ENCODE measurements around the gene C4B. TPM values are rescaled to one million over a fixed set of nuclear protein-coding genes. Genes with fewer than 3 reads are reported as not detected.
A peak's percentile ranks its signal among the peaks of the same experiment; 100 is the strongest.
"Not testable (repeated sequence)": the region's sequence is repeated elsewhere in the genome, so short reads cannot be mapped to it uniquely, and the experiment has no call there.

C4B gene
- total RNA-seq, 1 donor from 2014 or later = 72.9 TPM

DNA sequence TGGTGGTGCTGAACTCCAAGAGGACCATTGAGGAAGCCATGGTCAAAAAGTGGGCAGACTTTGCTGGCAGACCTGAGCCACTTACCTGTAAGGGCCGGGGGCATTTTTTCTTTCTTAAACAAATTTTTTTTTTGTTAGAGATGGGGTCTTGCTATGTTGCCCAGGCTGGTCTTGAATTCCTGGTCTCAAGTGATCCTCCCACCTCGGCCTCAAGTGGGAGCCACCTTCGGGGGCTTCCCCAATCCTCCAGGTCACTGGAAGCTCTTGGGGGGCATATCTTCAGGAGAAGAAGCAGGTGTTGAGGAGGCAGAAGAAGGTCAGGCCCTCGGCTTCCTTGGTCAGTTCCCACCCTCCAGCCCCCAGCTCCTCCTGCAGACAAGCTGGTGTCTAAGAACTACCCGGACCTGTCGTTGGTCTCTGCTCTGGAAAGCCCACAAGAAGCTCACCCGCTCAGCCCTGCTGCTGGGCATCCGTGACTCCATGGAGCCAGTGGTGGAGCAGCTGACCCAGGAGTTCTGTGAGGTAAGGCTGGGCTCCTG, 8.5 kb upstream of the C4B start:
- intact Hi-C loops (cut with micrococcal nuclease) = not testable (repeated sequence)
- peak; percentile 2 for DNase-seq

DNA sequence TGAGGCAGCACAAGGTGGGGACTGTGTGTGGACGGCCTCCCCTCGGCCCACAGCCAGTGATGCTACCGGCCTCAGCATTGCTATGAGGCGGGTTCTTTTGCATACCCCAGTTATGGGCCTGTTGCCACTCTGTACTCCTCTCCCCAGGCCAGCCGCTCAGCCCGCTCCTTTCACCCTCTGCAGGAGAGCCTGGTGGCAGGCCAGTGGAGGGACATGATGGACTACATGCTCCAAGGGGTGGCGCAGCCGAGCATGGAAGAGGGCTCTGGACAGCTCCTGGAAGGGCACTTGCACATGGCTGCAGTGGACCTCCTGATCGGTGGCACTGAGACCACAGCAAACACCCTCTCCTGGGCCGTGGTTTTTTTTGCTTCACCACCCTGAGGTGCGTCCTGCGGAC, 7.5 kb upstream of the C4B start:
- DNase-seq; H3K36me3 ChIP-seq; H3K27ac ChIP-seq (replicated peaks); intact Hi-C loops (cut with micrococcal nuclease); H3K9me3 ChIP-seq (replicated peaks); H3K4me1 ChIP-seq; H3K27me3 ChIP-seq (ENCODE audit: low read depth); H3K4me3 ChIP-seq: not testable (repeated sequence)

More for the DNA sequence above, 8.5 kb upstream of the C4B start:
- not testable (repeated sequence) for H3K4me1 ChIP-seq; H3K4me3 ChIP-seq; H3K27ac ChIP-seq (replicated peaks); H3K27me3 ChIP-seq (ENCODE audit: low read depth); H3K36me3 ChIP-seq; H3K9me3 ChIP-seq (replicated peaks)

DNA sequence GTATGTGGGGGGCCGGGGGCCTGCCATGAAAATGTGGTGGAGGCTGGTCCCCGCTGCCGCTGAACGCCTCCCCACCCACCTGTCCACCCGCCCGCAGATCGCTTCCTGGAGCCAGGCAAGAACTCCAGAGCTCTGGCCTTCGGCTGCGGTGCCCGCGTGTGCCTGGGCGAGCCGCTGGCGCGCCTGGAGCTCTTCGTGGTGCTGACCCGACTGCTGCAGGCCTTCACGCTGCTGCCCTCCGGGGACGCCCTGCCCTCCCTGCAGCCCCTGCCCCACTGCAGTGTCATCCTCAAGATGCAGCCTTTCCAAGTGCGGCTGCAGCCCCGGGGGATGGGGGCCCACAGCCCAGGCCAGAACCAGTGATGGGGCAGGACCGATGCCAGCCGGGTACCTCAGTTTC, 6.6 kb upstream of the C4B start:
- H3K36me3 ChIP-seq; intact Hi-C loops (cut with micrococcal nuclease); H3K27me3 ChIP-seq (ENCODE audit: low read depth); H3K4me3 ChIP-seq; H3K9me3 ChIP-seq (replicated peaks); H3K4me1 ChIP-seq; H3K27ac ChIP-seq (replicated peaks): not testable (repeated sequence)
- DNase-seq = peak; percentile 5

DNA sequence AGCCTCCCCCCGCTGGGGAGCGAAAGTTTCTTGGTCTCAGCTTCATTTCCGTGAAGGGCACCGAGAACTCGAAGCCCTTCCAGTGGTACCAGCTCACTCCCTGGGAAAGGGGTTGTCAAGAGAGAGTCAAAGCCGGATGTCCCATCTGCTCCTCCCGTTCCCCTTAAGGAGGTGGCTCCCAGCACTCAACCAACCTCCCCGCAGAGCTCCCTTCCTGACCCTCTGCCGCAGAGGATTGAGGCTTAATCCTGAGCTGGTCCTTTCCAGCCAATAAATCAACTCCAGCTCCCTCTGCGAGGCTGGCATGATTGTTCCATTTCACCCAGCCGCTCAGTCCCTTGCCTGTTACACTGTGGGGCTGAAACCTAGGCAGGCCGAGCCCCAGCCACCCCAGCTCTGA, 6.0 kb upstream of the C4B start:
- H3K36me3 ChIP-seq; H3K27ac ChIP-seq (replicated peaks); H3K27me3 ChIP-seq (ENCODE audit: low read depth); H3K4me1 ChIP-seq; intact Hi-C loops (cut with micrococcal nuclease); H3K9me3 ChIP-seq (replicated peaks); H3K4me3 ChIP-seq: not testable (repeated sequence)
- peak; percentile 4 for DNase-seq

DNA sequence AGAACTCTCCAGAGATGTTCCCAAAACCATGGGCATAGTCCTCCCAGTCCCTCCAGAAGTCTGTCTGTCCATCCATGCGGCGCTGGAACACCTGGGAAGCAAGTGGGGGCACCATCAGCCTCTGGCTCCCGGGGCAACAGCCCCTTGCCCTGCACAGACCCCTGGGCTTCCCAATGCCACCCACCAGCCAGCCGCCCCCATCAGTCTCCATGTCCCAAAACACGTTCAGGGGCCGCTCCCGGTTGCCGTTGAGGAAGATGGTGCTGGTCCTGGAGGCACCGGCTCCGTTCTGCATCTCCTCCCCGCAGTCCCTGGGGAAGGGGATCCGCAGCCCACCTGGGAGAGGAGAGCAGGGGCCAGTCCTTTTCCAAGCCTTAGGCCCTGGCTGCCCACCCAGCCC, 5.1 kb upstream of the C4B start:
- peak; percentile 2 for DNase-seq
- H3K36me3 ChIP-seq; intact Hi-C loops (cut with micrococcal nuclease); H3K4me1 ChIP-seq; H3K9me3 ChIP-seq (replicated peaks); H3K27ac ChIP-seq (replicated peaks); H3K27me3 ChIP-seq (ENCODE audit: low read depth); H3K4me3 ChIP-seq: not testable (repeated sequence)

DNA sequence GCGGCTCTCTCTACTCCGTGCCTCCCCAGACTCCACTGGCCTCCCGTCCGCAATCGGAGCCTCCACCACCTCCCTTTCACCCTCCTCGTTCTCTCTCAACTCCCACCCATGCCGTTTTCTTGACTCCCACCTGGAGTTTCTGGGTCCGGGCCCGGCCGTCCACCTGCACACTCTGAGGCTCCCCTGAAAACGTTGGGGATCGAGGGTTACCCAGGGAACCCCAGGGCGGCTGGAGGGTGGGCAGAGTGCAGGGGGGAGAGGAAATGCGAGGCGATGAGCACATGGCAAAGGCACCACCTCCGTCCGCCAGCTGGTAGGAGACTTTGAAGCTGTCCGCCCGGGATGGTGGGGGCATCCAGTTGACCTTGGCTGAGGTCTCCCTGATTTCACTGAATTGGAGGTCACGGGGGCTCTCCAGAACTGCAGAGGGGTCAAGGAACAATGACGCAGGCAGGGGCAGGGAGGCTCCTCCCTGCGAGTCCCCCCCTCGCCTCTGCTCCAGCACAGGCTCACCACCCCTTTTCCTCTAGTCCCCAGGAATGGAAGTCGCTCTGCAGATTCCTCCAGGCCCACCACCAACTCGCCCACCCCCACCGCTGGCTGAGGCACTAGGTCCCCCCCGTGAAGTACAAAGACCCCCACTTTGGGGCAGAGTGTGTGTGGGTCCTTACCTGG, 3.6 kb upstream of the C4B start:
- H3K27me3 ChIP-seq (ENCODE audit: low read depth); H3K27ac ChIP-seq (replicated peaks); H3K4me3 ChIP-seq; H3K36me3 ChIP-seq; DNase-seq; H3K9me3 ChIP-seq (replicated peaks); intact Hi-C loops (cut with micrococcal nuclease); H3K4me1 ChIP-seq: not testable (repeated sequence)

DNA sequence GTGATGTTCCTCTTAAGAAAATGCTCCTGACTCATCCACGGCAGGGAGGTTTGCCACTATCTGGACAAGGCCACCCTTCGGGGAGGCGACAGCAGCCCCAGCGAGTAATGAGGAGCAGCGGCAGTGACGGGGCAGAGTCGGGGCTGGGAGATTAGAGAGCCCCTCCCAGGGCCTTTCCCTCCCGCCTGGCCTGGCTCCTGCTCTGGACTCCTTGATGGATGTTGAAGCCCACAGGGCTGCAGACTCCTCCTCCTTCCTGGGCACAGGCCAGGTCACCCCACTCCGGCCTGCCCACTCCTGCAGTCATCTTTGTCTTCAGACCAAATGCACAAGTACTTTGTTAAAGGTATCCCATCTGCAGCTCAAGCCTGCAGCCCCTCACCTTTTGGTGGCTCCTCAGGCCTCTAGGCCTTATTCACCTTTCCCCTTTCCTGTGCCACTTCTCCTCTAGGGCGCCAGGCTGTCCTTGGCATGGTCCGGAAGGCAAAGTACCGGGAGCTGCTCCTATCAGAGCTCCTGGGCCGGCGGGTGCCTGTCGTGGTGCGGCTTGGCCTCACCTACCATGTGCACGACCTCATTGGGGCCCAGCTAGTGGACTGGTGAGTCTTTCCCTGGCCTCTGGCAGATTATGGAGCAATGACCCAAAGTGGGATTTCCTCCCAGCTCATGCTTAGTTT, 1.5 kb upstream of the C4B start:
- intact Hi-C loops (cut with micrococcal nuclease); H3K27ac ChIP-seq (replicated peaks); H3K27me3 ChIP-seq (ENCODE audit: low read depth); H3K9me3 ChIP-seq (replicated peaks); H3K4me3 ChIP-seq; H3K36me3 ChIP-seq; H3K4me1 ChIP-seq: not testable (repeated sequence)
- peak; percentile 12 for DNase-seq

DNA sequence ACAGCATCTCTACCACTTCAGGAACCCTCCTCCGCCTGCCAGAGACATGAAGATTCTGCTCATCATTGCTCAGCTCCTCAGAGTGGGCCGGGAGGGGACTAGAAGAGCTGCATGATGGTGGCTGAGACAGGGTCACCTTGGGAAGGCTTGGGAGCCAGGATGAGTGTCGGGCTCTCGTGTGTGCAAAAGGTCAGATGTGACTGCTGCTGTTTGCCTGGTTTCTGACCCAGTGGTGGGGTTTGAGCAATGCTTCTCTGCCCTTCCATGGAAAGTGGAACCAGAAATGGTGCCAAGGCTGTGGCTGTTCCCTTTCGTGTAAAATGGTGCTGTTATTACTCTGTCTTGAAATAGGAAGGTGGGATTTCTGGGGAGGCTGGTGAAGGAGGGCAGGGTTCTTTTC, 857 bp upstream of the C4B start:
- H3K36me3 ChIP-seq; H3K4me3 ChIP-seq; H3K9me3 ChIP-seq (replicated peaks); DNase-seq; H3K27ac ChIP-seq (replicated peaks); H3K4me1 ChIP-seq; H3K27me3 ChIP-seq (ENCODE audit: low read depth); intact Hi-C loops (cut with micrococcal nuclease): not testable (repeated sequence)

DNA sequence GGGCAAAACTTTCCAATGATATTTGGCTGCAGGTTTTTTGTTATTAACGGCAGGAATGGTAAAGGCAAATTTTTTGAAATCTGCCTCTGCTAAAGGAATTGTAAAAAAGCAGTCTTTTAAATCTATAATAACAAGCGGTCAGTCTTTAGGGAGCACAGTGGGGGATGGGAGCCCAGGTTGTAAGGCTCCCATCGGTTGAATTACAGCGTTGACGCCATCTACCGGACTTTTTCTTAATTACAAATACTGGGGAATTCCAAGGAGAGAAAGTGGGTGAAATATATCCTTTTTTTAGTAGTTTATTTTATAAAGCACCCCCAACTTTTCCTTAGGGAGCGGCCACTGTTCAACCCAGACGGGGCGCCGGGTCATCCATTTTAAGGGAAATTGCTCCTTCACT, 7.5 kb downstream of the C4B start:
- H3K9me3 ChIP-seq (replicated peaks); H3K4me3 ChIP-seq; H3K4me1 ChIP-seq; H3K27ac ChIP-seq (replicated peaks); DNase-seq; H3K36me3 ChIP-seq; H3K27me3 ChIP-seq (ENCODE audit: low read depth); intact Hi-C loops (cut with micrococcal nuclease): not testable (repeated sequence)

DNA sequence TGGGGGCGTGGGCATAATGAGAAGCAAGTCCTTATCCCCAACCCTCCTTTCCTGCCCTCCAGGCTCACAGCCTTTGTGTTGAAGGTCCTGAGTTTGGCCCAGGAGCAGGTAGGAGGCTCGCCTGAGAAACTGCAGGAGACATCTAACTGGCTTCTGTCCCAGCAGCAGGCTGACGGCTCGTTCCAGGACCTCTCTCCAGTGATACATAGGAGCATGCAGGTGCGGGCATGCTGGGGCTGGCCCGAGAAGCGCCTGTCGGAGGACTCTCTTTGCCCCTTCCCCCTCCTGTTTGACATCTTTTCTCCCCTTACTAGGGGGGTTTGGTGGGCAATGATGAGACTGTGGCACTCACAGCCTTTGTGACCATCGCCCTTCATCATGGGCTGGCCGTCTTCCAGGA, 14.0 kb downstream of the C4B start:
- H3K36me3 ChIP-seq; H3K4me3 ChIP-seq; H3K4me1 ChIP-seq; intact Hi-C loops (cut with micrococcal nuclease); H3K27me3 ChIP-seq (ENCODE audit: low read depth); DNase-seq; H3K27ac ChIP-seq (replicated peaks); H3K9me3 ChIP-seq (replicated peaks): not testable (repeated sequence)

DNA sequence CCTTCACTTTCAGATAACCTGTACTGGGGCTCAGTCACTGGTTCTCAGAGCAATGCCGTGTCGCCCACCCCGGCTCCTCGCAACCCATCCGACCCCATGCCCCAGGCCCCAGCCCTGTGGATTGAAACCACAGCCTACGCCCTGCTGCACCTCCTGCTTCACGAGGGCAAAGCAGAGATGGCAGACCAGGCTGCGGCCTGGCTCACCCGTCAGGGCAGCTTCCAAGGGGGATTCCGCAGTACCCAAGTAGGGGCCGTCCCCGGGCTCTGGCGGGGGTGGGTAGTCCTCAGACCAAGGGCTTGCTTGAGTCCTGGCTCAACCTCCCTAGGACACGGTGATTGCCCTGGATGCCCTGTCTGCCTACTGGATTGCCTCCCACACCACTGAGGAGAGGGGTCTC, 15.0 kb downstream of the C4B start:
- intact Hi-C loops (cut with micrococcal nuclease); H3K27me3 ChIP-seq (ENCODE audit: low read depth); H3K4me3 ChIP-seq; H3K36me3 ChIP-seq; H3K4me1 ChIP-seq; H3K9me3 ChIP-seq (replicated peaks); H3K27ac ChIP-seq (replicated peaks): not testable (repeated sequence)
- peak; percentile 4 for DNase-seq

DNA sequence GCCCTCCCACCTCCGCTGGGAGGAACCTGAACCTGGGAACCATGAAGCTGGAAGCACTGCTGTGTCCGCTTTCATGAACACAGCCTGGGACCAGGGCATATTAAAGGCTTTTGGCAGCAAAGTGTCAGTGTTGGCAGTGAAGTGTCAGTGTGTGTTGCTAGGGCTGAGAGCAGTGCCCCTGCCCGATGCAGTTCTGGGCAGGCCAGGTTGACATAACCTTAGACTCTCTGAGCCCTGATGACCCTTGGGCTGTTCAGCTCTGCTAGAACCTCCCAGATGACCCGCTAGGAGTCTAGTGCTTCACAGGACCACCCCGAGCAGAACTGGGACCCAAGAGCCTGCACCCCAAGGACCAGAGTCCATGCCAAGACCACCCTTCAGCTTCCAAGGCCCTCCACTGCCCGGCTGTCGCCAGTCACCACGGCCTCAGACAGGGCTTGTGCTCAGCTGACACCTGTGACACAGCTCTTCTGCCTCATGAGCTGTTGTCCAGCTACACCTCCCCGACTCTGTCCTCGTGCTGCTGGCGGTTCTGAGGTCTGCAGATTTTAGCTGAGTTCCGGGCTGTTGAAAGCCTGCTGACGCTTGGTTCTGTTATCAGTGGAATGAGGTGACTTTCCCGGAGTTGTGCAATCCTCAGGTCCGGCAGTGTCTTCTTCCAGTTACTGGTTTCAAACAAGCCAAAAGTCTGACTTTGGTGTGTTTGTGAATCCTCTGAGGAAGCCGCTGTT, 20.9 kb downstream of the C4B start:
- H3K36me3 ChIP-seq; H3K9me3 ChIP-seq (replicated peaks); intact Hi-C loops (cut with micrococcal nuclease); H3K27ac ChIP-seq (replicated peaks); H3K4me1 ChIP-seq; H3K27me3 ChIP-seq (ENCODE audit: low read depth); DNase-seq; H3K4me3 ChIP-seq: not testable (repeated sequence)

DNA sequence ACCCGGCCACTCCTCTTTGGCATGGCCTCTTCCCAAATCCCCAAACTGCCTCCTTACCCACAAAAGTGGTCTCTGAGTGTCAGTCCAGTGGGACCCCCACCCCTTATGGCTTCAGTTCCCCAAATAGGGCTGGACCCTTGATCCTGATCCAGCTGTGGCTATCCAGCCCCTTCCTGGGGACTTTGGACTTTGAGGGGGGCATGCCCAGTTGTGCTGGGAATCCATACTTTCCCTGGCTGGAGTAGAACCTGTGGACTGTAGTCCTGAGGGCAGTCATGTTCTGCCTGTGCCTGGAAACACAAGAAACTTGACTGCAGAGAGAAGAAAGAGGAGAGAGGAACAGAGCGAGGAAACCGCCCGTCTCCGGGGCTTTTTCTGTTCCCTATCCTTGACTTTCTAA, 22.5 kb downstream of the C4B start:
- H3K36me3 ChIP-seq; intact Hi-C loops (cut with micrococcal nuclease); H3K27me3 ChIP-seq (ENCODE audit: low read depth); H3K27ac ChIP-seq (replicated peaks); H3K4me1 ChIP-seq; H3K9me3 ChIP-seq (replicated peaks); H3K4me3 ChIP-seq; DNase-seq: not testable (repeated sequence)

All from left ventricle myocardium inferior (tissue), 1 donor.